Measurements from ENCODE around the gene MYO10.
"Not testable (repeated sequence)": the region's sequence is repeated elsewhere in the genome, so short reads cannot be mapped to it uniquely, and the experiment has no call there.

MYO10 gene

DNA sequence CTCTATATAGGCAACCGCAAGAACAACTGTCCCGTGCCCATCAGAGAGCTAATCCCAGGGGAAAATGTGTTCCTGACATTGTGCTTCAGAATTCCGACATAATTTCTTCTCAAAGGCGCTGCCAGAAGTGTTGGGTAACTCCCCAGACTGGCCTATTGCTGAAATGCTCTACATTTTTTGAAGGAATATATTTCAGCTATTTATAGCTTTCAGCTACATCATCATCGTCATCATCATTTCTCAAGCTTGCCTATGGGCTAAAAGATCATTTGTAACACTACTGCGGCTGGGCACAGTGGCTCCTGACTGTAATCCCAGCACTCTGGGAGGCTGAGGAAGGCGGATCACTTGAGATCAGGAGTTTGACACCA lies 49.7 kb downstream of the MYO10 start:
- DNase-seq = no peak

DNA sequence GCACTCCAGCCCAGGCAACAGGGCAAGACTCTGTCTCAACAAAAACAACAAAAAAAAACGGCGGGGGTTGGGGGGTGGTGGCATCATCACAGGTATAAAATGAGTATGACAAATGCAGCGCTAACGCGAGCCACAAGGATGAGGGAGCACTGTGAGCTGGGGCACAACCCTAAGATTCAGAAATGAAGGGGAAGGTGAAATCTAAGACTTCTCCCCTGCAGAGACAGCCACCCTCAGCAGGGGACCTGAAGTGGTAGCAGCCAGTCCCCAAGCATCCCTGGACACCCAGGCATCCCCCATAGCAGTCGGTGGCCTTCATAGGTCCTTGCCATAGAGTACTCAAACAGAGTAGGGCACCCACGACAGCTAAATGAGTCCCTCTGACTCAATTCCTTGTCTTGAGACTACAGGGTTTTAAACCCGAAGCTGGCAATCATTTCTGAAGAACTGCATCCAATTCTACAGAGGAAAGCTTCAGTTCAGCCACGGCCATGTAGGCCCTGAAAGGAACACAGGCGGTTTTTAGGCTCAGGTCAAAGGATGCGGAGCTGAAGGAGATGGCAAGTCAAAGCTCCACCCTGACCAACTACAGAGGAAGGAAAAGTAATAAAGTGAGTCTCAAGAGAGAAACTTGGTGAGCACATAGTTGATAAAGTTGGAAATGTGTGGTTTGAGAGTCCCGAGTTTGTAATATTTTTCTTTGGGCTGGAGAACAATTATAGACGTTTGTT lies 50.3 kb downstream of the MYO10 start:
- no peak for DNase-seq

GRCh38 chr5:16884595-16884994 lies 51.5 kb downstream of the MYO10 start:
- DNase-seq = no peak

DNA sequence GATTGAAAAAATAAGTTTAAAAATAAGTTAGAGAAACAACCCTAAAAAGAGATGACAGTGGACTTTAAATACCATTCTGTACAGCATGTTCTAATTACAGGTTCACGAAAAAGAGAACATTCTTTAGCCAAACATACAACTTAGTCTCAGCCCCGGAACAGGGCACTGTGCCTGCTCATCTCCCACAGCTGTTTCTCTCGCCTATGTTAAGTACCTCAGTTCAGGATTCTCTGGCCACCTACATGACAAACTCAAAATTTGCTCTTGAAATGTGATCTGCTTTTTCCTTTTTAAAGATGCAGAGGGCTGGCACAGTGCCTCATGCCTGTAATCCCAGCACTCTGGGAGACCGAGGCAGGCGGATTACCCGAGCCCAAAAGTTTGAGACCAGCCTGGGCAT lies 52.3 kb downstream of the MYO10 start:
- no peak for DNase-seq

DNA sequence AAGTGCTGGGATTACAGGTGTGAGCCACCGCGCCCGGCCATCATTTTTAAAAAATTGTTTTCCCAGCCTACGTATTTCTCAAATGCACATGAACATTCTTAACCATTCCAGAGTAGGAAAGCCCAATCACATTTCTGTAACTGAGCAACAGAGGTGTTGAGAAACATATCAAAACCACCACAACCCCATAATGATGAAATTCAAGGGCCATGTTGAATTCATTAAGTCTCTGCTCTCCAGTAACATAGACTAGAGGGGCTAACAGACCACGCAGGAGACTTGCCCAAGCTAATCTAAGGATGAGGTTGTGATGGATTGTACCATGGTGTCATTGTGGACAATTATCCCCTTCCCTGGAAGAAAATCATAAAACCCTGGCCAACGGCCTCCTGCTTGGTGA lies 52.9 kb downstream of the MYO10 start:
- DNase-seq = no peak

GRCh38 chr5:16881251-16881650 lies 54.8 kb downstream of the MYO10 start:
- DNase-seq = no peak

- DNase-seq = no peak
Measured at GRCh38 chr5:16880547-16880946, 55.5 kb downstream of the MYO10 start.

DNA sequence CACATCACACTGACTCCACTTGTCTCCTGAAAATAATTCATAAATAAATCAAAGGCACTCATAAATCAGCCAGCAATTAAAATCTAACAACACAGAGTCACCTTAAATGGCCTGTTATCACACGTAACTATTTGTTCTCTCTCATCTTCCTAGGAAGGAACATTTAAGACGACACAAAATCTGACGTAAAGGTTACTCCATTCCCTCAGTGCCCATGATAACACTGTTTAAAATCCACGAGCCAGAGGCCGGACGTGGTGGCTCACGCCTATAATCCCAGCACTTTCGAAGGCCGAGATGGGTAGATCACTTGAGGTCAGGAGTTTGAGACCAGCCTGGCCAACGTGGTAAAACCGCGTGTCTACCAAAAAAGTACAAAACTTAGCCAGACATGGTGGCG lies 56.4 kb downstream of the MYO10 start:
- DNase-seq = no peak

- DNase-seq = no peak
Measured at GRCh38 chr5:16879191-16879590, 56.9 kb downstream of the MYO10 start.

- no peak for DNase-seq
Measured at GRCh38 chr5:16877267-16877935, 58.7 kb downstream of the MYO10 start.

GRCh38 chr5:16874424-16874823 lies 61.7 kb downstream of the MYO10 start:
- not testable (repeated sequence) for DNase-seq

GRCh38 chr5:16871746-16872339 lies 64.2 kb downstream of the MYO10 start:
- DNase-seq = no peak

GRCh38 chr5:16870878-16871277 lies 65.2 kb downstream of the MYO10 start:
- DNase-seq = no peak

GRCh38 chr5:16869821-16870796 lies 66.0 kb downstream of the MYO10 start:
- DNase-seq = no peak

GRCh38 chr5:16867577-16867953 lies 68.5 kb downstream of the MYO10 start:
- no peak for DNase-seq

DNA sequence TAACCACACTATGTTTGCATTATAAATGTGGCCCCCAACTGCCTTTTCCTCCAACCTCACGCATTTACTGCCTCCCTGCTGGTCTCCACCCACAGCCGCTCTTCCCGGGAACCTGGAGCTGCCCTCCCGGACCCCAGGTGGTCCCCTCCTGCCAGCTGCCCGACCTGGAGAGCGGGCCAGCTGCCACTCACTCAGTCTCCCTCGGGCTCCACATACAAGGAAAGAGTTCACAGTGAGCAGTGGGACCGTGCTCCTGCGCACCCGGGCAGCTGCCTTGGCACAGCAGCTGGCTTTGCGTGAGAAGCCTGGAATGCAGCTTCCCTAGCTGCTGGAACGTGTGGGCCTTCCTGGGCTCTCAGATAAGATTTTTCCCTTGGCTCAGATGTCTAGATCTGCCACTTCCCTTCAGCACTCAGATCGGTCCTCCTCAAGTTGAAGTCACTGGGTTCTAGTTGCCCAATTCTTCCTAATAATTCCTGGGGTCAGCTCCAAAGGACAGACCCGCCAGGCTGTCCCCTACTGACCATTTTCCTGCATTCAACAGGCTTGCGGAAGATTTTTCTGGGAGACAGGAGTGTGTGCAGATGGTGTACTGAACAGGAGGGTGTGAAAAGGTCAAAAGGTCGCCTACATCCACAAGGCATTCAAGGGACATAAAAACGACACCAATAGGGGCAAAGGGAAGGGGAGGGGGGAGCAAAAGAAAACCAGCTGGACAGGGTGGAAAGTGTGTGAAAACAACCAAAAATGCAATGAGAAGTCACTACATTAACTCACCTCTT lies 69.1 kb downstream of the MYO10 start:
- no peak for DNase-seq

- no peak for DNase-seq
Measured at GRCh38 chr5:16866273-16866672, 69.8 kb downstream of the MYO10 start.

DNA sequence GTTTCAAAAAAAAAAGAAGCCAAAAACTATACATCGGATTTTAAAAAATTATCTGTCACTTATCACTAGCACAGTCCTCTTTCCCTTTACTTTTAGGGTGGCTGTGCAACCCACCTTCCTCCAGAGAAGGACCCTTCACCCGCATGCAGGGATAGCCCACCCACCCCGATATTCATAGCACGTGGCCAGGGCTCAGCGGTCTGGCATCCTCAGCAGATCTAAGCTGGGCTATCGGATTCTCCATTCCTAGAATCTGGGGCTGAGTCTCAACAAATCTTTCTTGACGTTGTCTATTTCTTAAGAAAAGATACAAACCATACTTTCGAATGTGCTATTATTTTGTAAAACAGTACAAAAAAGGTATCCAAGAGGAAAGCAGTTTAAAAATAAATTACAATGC lies 70.9 kb downstream of the MYO10 start:
- no peak for DNase-seq

DNA sequence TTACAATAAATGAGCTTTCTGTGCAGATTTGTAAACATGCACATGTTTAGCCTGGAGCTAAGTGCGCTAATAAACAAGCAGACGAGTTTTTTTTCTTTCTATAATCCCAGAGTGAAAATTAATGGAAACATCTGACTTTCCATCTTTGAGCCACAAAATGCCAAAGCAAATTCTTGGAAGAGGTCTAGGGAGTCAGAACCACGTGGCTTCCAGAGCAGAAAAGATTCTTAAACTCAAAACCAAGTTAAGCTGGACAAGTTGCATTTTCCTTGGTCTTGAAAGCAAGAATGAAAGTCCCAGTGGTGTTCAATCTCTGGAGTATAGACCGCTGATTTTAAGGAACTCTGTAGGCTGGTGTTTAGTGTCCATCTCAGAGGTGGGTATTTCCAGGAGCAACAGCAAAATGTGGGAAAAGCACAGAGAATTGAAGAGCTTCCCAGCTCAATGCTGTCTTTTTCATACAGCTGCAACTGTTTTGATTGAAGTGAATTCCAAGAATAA lies 71.4 kb downstream of the MYO10 start:
- no peak for DNase-seq

GRCh38 chr5:16863469-16863946 lies 72.6 kb downstream of the MYO10 start:
- no peak for DNase-seq

DNA sequence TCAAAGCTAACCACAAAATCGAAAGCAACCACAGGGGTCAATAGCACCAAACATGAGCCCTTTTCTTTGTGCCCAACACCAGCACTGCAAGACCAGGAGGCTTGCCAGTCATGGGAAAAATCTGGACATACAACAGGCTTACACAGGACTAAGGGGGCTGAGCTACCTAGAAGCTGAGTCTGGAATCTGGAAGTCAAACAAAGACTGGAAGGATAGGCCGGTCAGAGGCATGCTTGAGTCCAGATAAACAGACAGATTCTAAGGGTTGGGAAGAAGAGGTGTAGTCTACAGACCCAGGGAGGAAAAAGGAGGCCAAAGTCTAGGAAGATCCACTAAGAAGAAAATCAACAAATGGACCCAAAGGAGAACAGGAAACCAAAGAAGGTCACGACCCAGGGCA lies 73.3 kb downstream of the MYO10 start:
- DNase-seq = no peak

DNA sequence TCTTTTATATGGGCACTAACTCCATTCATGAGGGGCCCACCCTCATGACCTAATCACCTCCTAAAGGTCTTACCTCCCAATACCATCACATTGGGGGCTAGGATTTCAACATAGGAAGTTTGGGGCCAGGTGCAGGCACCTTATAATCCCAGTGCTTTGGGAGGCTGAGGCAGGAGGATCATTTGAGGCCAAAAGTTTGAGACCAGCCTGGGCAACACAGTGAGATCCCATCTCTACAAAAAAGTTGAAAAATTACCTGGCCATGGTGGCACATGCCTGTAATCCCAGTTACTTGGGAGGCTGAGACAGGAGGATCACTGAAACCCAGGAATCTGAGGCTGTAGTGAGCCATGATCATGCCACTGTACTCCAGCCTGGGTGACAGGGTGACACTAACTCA lies 76.7 kb downstream of the MYO10 start:
- no peak for DNase-seq

Data from CD4-positive, alpha-beta T cell treated with Interleukin-15 for 1 hour (primary cell).